ENCODE data around the gene CAPN14. TPM values are rescaled to one million over a fixed set of nuclear protein-coding genes. Genes with fewer than 3 reads are reported as not detected.

Gene CAPN14
- total RNA-seq, 1 donor from 2014 or later = 0.16 TPM

- DNase-seq (ENCODE audit: low spot score) = peak; percentile 62
- intact Hi-C loops (cut with DNase I) = no loop called here
These were observed 26.8 kb upstream of the CAPN14 start for GRCh38 chr2:31244101-31244500.

- DNase-seq (ENCODE audit: low spot score) = no peak
- intact Hi-C loops (cut with DNase I) = no loop called here
These were observed 25.7 kb upstream of the CAPN14 start for GRCh38 chr2:31243053-31243452.

- intact Hi-C loops (cut with DNase I) = no loop called here
These were observed 24.4 kb upstream of the CAPN14 start for GRCh38 chr2:31241625-31242270.

GRCh38 chr2:31240381-31241365 lies 23.4 kb upstream of the CAPN14 start:
- intact Hi-C loops (cut with DNase I) = no loop called here
- peak; percentile 67 for DNase-seq (ENCODE audit: low spot score)

More at GRCh38 chr2:31241625-31242270, 24.4 kb upstream of the CAPN14 start:
- peak; percentile 68 for DNase-seq (ENCODE audit: low spot score)

GRCh38 chr2:31239593-31240177 lies 22.4 kb upstream of the CAPN14 start:
- intact Hi-C loops (cut with DNase I) = loop anchor here (2.0 kb wide), 1 partner anchor 83 kb away; no protein-coding TSS in a partner anchor
- DNase-seq (ENCODE audit: low spot score) = peak; percentile 92

- peak; percentile 74 for DNase-seq (ENCODE audit: low spot score)
- intact Hi-C loops (cut with DNase I) = loop anchor here (2.0 kb wide), 1 partner anchor 84 kb away; no protein-coding TSS in a partner anchor
These were observed 21.7 kb upstream of the CAPN14 start for GRCh38 chr2:31238906-31239592.

GRCh38 chr2:31238126-31238905 lies 21.0 kb upstream of the CAPN14 start:
- intact Hi-C loops (cut with DNase I) = loop anchor here (2.0 kb wide), 1 partner anchor 84 kb away; no protein-coding TSS in a partner anchor
- DNase-seq (ENCODE audit: low spot score) = peak; percentile 53

GRCh38 chr2:31237348-31238017 lies 20.2 kb upstream of the CAPN14 start:
- DNase-seq (ENCODE audit: low spot score) = peak; percentile 68
- intact Hi-C loops (cut with DNase I) = loop anchor here (2.0 kb wide), 1 partner anchor 85 kb away; no protein-coding TSS in a partner anchor

- intact Hi-C loops (cut with DNase I) = no loop called here
- peak; percentile 66 for DNase-seq (ENCODE audit: low spot score)
These were observed 19.3 kb upstream of the CAPN14 start for GRCh38 chr2:31236433-31237205.

GRCh38 chr2:31235504-31235902 lies 18.2 kb upstream of the CAPN14 start:
- peak; percentile 43 for DNase-seq (ENCODE audit: low spot score)
- intact Hi-C loops (cut with DNase I) = loop anchor here (2.0 kb wide), 2 partner anchors 61 to 97 kb away; no protein-coding TSS in a partner anchor

- intact Hi-C loops (cut with DNase I) = loop anchor here (2.0 kb wide), 2 partner anchors 62 to 98 kb away; no protein-coding TSS in a partner anchor
- DNase-seq (ENCODE audit: low spot score) = peak; percentile 35
These were observed 17.6 kb upstream of the CAPN14 start for GRCh38 chr2:31234683-31235503.

- peak; percentile 94 for DNase-seq (ENCODE audit: low spot score)
- intact Hi-C loops (cut with DNase I) = loop anchor here (2.0 kb wide), 2 partner anchors 63 to 99 kb away; no protein-coding TSS in a partner anchor
These were observed 16.7 kb upstream of the CAPN14 start, which contains the start of gene EHD3 for GRCh38 chr2:31233741-31234682. Gene EHD3, plus strand, starts transcription at chr2:31234152. Its CDS starts 470 bp downstream, at chr2:31234622.

- no peak for DNase-seq (ENCODE audit: low spot score)
- intact Hi-C loops (cut with DNase I) = no loop called here
These were observed 15.9 kb upstream of the CAPN14 start for GRCh38 chr2:31233231-31233630.

GRCh38 chr2:31232586-31232985 lies 15.3 kb upstream of the CAPN14 start:
- DNase-seq (ENCODE audit: low spot score) = no peak
- intact Hi-C loops (cut with DNase I) = no loop called here
